LNCAP (cell line): ENCODE measurements around the gene WFS1.

ENCODE experiments used
- TF ChIP-seq, protein P1 (sequence below): fragments of 450-650 bp; IDR thresholded peaks from 2 replicates; pipeline ENCODE4 v1.5.1; 2017; ENCODE audit warnings: mild to moderate bottlenecking

The WFS1 gene

DNA sequence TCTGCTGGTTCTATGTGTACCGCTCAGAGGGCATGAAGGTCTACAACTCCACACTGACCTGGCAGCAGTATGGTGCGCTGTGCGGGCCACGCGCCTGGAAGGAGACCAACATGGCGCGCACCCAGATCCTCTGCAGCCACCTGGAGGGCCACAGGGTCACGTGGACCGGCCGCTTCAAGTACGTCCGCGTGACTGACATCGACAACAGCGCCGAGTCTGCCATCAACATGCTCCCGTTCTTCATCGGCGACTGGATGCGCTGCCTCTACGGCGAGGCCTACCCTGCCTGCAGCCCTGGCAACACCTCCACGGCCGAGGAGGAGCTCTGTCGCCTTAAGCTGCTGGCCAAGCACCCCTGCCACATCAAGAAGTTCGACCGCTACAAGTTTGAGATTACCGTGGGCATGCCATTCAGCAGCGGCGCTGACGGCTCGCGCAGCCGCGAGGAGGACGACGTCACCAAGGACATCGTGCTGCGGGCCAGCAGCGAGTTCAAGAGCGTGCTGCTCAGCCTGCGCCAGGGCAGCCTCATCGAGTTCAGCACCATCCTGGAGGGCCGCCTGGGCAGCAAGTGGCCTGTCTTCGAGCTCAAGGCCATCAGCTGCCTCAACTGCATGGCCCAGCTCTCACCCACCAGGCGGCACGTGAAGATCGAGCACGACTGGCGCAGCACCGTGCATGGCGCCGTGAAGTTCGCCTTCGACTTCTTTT, 32.2 kb downstream of the WFS1 start:
- TF ChIP-seq, protein P1, sequence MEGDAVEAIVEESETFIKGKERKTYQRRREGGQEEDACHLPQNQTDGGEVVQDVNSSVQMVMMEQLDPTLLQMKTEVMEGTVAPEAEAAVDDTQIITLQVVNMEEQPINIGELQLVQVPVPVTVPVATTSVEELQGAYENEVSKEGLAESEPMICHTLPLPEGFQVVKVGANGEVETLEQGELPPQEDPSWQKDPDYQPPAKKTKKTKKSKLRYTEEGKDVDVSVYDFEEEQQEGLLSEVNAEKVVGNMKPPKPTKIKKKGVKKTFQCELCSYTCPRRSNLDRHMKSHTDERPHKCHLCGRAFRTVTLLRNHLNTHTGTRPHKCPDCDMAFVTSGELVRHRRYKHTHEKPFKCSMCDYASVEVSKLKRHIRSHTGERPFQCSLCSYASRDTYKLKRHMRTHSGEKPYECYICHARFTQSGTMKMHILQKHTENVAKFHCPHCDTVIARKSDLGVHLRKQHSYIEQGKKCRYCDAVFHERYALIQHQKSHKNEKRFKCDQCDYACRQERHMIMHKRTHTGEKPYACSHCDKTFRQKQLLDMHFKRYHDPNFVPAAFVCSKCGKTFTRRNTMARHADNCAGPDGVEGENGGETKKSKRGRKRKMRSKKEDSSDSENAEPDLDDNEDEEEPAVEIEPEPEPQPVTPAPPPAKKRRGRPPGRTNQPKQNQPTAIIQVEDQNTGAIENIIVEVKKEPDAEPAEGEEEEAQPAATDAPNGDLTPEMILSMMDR: no peak

DNA sequence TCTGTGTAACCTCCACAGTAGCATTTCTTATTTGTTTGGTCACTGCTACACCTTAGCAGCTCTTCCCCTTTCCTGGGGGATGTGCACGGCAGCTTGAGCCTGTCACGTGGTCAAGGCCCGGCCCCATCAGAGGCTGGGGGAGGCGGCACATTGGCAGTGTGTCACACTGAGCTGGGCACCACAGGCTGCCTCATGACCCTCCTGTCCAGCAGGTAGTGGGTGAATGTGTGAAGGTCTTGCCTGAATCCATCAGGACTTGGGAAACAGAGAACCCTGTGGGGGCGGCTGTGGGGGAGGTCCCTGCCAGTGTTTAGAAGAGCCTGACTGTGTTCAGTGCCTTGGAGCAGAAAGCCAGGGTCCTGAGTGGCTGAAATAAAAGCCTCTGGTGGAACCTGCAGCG, 33.2 kb downstream of the WFS1 start:
- TF ChIP-seq, protein P1: no peak

DNA sequence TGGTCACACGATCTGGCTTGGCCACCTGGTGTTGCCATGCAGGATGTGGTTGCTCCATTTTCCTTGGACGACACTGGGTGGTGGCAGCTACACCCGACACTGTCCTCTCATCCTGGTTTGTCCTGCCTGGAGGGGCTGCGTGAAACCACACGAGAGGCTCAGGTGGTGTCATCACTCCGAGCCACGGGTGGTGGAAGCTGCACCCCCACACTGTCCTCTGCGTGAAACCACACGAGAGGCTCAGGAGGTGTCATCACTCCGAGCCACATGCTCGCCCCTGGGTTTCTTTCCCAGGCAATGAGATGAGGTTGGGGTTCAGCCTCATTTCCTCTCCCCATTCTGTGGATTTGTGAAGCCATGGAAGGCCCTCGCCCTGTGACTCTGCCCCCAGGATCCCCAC, 34.3 kb downstream of the WFS1 start:
- TF ChIP-seq, protein P1: no peak

DNA sequence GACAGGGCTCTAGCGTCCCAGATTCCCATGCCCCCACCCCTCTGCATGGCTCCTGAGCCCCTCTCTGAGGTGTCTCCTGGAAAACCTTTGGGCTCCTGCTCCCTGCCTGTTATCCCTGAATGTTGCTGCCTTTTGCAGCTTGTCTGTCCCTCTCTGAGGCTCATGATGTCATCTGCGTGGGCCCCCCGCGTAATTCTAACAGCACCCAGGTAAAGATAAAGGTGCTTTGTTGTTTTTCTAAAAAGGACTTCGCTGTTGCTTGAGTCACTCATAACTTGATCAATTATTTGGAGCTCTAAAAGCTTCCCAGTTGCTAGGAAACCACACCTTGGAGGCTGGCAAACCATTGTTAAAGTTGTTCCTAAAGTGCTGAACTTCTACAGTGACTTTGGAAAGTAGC, 36.6 kb downstream of the WFS1 start:
- TF ChIP-seq, protein P1: no peak

DNA sequence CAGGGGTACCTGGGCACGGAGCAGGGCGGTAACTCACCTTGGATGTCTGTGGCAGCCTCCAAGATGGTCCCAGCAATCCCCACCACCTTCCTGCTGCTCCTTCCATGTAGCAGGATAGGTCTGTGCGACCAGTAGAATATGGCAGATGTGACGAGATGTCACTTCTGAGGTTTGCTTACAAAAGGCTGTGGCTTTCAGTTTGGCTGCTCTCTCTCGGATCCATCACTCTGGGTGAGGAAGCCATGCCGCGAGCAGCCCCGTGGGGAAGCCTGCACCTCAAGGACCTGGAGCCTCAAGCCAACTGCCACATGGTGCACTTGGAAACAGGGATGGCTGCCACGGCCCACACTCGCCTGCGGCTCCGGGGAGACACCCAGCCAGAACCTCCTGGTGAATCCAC, 37.6 kb downstream of the WFS1 start:
- TF ChIP-seq, protein P1: no peak

DNA sequence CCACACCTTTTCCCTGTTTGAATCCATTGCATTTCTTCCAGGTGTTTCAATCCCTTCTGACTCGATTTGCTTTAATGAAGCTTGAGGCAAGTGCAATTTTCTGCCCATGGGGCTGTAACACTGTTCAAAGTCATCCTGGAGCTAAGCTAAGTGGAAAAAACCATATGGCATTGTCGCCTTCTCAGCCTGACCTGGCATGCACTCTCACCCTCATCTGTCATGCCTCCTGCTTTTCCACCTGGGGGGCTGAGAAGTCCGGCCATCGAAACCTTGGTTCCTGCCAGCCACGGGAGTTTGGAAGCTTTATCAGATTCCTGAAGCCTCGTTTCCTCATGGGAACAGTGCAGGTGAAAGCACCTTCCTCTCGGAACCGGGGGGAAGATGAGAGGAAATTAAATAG, 38.2 kb downstream of the WFS1 start:
- TF ChIP-seq, protein P1: no peak

DNA sequence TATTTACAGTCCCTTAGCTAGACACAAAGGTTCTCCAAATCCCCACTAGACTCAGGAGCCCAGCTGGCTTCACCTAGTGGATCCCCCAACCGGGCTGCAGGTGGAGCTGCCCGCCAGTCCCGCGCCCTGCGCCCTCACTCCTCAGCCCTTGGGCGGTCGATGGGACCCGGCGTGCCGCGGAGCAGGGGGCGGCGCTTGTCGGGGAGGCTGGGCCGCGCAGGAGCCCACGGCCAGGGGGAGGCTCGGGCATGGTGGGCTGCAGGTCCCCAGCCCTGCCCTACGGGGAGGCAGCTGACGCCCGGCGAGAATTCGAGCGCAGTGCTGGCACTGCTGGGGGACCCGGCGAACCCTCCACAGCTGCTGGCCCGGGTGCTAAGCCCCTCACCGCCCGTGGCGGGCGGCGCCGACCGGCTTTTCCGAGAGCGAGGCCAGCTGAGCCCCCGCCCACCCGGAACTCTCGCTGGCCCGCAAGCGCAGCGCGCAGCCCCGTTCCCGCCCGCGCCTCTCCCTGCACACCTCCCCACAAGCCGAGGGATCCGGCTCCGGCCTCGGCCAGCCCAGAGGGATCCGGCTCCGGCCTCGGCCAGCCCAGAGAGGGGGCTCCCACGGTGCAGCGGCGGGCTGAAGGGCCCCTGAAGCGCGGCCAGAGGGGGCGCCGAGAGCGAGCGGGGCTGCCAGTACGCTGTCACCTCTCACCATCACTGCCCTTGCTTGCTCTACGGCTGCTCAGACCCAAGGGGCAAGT, 39.4 kb downstream of the WFS1 start:
- TF ChIP-seq, protein P1: no peak
